Right lobe of liver (tissue), 6 donors: ENCODE results near the gene SYNM. TPM values are rescaled to one million over a fixed set of nuclear protein-coding genes. Genes with fewer than 3 reads are reported as not detected.
A peak's percentile ranks its signal among the peaks of the same experiment; 100 is the strongest.

Experiments
- ATAC-seq, 4 donors: fragments of 200-7000 bp; cut with Tn5 transposase; one replicate each; pipeline ENCODE4 v1.9.1; 2020; ENCODE audit warnings: mild to moderate bottlenecking in 4 of 4, moderate library complexity in 4 of 4
- DNase-seq, 3 donors: peaks; one replicate each; pipeline ENCODE4 v3.0.0-alpha.2; 2020
- H3K27ac ChIP-seq, 3 donors: fragments of 200-600 bp; one replicate each; pipeline ENCODE4 v1.8.0; 2022
- H3K27me3 ChIP-seq, 2 donors: fragments of 200-600 bp; one replicate each; pipeline ENCODE4 v1.8.0; 2022
- H3K36me3 ChIP-seq, 4 donors: fragments of 200-600 bp; sonication (generic) in 1 of 4; one replicate each; pipeline versions ENCODE4 v1.5.1 to v1.8.0; 2017 to 2022; ENCODE audit warnings: control low read depth in 1 of 4
- H3K4me1 ChIP-seq, 4 donors: fragments of 200-600 bp; sonication (generic) in 1 of 4; one replicate each; pipeline versions ENCODE4 v1.5.1 to v1.8.0; 2017 to 2022; ENCODE audit warnings: control low read depth in 1 of 4
- H3K4me3 ChIP-seq, 3 donors: fragments of 200-600 bp; one replicate each; pipeline ENCODE4 v1.8.0; 2022
- H3K9me3 ChIP-seq, 4 donors: fragments of 200-600 bp; sonication (generic) in 1 of 4; one replicate each; pipeline versions ENCODE4 v1.5.1 to v1.8.0; 2017 to 2022; ENCODE audit warnings: control low read depth in 1 of 4
- POLR2A ChIP-seq: fragments of 450-650 bp; IDR thresholded peaks from one replicate; pipeline ENCODE4 v1.6.1; 2017; ENCODE audit warnings: antibody characterized with exemption, mild to moderate bottlenecking
- WGBS: methylation state at CpG from one replicate; pipeline ENCODE4 v1.1.6; 2018; ENCODE audit warnings: low coverage, low lambda C conversion rate; ENCODE audit not compliant: insufficient coverage; ENCODE audit errors: missing lambda C conversion rate; 5-methylcytosine and 5-hydroxymethylcytosine counted together
- intact Hi-C, 2 donors: fragments of 100-400 bp; cut with DNase I; formaldehyde crosslinking; loops; one replicate each; pipeline versions ENCODE4 v1.11.2 to v1.14.1; 2022
- total RNA-seq, 6 experiments: library from RNA; depleted of rRNA in 2 of 6; stranded (reverse); fragments of >200 nt in 2 of 6; fragmentation: NEBNext Ultra II Directional in 3 of 6; extraction: Animal tissue kit (Norgen Biotek cat#: 25700) in 3 of 6; gene quantifications; one replicate each; pipeline versions ENCODE4 v1.1.0 to v1.2.4, GENCODE V29; 2016 to 2023
- TF ChIP-seq, protein P1 (sequence below), 4 donors: fragments of 200-600 bp in 3 of 4; fragments of 450-650 bp in 1 of 4; IDR thresholded peaks; one replicate each; pipeline versions ENCODE4 v1.5.1 to v1.8.0; 2016 to 2022; ENCODE audit warnings: antibody characterized with exemption in 4 of 4, mild to moderate bottlenecking in 2 of 4
- donor health status: DM: no; HTN: yes; CAD: no.
- donor health status: DM: no; HTN: no; CAD: no.
- donor health status: DM: no; HTN: no; CAD: no.
- donor health status: DM: no; HTN: yes; CAD: no.
- donor health status: DM: no; HTN: yes; CAD: no.

SYNM gene
- total RNA-seq, 6 experiments from 2014 or later, result 1.6 to 3.5 (median 2.9) TPM

- H3K4me1 ChIP-seq, result no peaks in the 10 kb centered on the region
- 94% methylated on average over 2 of the region's 5 CpGs for WGBS
- TF ChIP-seq, protein P1, sequence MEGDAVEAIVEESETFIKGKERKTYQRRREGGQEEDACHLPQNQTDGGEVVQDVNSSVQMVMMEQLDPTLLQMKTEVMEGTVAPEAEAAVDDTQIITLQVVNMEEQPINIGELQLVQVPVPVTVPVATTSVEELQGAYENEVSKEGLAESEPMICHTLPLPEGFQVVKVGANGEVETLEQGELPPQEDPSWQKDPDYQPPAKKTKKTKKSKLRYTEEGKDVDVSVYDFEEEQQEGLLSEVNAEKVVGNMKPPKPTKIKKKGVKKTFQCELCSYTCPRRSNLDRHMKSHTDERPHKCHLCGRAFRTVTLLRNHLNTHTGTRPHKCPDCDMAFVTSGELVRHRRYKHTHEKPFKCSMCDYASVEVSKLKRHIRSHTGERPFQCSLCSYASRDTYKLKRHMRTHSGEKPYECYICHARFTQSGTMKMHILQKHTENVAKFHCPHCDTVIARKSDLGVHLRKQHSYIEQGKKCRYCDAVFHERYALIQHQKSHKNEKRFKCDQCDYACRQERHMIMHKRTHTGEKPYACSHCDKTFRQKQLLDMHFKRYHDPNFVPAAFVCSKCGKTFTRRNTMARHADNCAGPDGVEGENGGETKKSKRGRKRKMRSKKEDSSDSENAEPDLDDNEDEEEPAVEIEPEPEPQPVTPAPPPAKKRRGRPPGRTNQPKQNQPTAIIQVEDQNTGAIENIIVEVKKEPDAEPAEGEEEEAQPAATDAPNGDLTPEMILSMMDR (IDR thresholded peaks at IDR 0.05), result no peak
- TF ChIP-seq POLR2A, result no peak
- ATAC-seq (peak in 1 of 4 donors; percentile 8), DNase-seq (no peak)
- H3K27ac ChIP-seq, result peak overlapping the region; percentile 45 to 47 (median 47)
- no peak overlapping the region for H3K4me3 ChIP-seq
- peaks cover 0 to 13% (median under 1%) of the 10 kb centered on the region in 4 donors for H3K36me3 ChIP-seq
- intact Hi-C loops, result no loop called here
- H3K27me3 ChIP-seq, result no peaks in the 10 kb centered on the region
- no peaks in the 10 kb centered on the region for H3K9me3 ChIP-seq
Observed at GRCh38 chr15:99168601-99169580, 64.0 kb downstream of the SYNM start.

GRCh38 chr15:99169769-99170311 is 65.0 kb downstream of the SYNM start:
- no peak overlapping the region for H3K4me3 ChIP-seq
- intact Hi-C loops, result no loop called here
- peak; percentile 31 to 39 (median 36) for ATAC-seq
- TF ChIP-seq POLR2A, result no peak
- TF ChIP-seq, protein P1 (IDR thresholded peaks at IDR 0.05), result no peak
- 57% methylated on average over 3 of the region's 10 CpGs for WGBS
- H3K36me3 ChIP-seq, result peaks cover 0 to 22% (median under 1%) of the 10 kb centered on the region in 4 donors
- no peaks in the 10 kb centered on the region for H3K9me3 ChIP-seq
- DNase-seq, result no peak
- H3K27ac ChIP-seq, result peak overlapping the region in 2 of 3 donors; percentile 45 to 47
- H3K27me3 ChIP-seq, result no peaks in the 10 kb centered on the region
- H3K4me1 ChIP-seq, result no peaks in the 10 kb centered on the region

GRCh38 chr15:99170476-99171065 is 65.7 kb downstream of the SYNM start:
- no peak for ATAC-seq
- Histone ChIP-seq H3K9me3 (no peaks in the 10 kb centered on the region), H3K4me1 (no peaks in the 10 kb centered on the region), H3K27ac (no peak overlapping the region), H3K27me3 (no peaks in the 10 kb centered on the region), H3K4me3 (no peak overlapping the region), H3K36me3 (peaks cover 0 to 24% (median under 1%) of the 10 kb centered on the region in 4 donors)
- intact Hi-C loops, result no loop called here
- TF ChIP-seq POLR2A, result no peak
- TF ChIP-seq, protein P1 (IDR thresholded peaks at IDR 0.05), result no peak
- no peak for DNase-seq
- 51% methylated on average over 5 of the region's 7 CpGs for WGBS

DNA sequence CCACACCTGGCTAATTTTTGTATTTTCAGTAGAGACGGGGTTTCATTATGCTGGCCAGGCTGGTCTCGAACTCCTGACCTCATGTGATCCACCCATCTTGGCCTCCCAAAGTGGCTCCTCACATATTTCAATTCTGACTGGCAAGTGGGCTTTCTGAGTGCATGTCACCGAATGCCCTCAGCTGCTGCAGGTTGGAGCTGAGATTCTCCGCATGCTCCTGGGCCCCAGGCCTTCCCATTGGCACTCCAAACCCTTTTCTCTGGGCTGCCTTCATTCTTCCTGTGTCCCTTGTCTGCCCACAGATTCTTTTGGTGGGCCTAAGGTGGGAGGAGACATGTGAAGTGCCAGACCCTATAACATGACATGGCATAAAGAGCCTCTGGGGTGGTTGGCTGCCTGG is 67.3 kb downstream of the SYNM start:
- DNase-seq (no peak), ATAC-seq (no peak)
- Histone ChIP-seq H3K27ac (no peak overlapping the region), H3K27me3 (no peaks in the 10 kb centered on the region), H3K4me3 (no peak overlapping the region), H3K4me1 (no peaks in the 10 kb centered on the region), H3K36me3 (peaks cover 0 to 24% (median under 1%) of the 10 kb centered on the region in 4 donors), H3K9me3 (no peaks in the 10 kb centered on the region)
- 92% methylated on average over 2 of the region's 4 CpGs for WGBS
- intact Hi-C loops, result no loop called here
- no peak for TF ChIP-seq POLR2A
- TF ChIP-seq, protein P1 (IDR thresholded peaks at IDR 0.05), result no peak
